GM19372 (cell line): Measurements from ENCODE around the gene NUCB1.

Source experiments
- ATAC-seq: cut with Tn5 transposase; IDR thresholded peaks from one replicate; pipeline ENCODE4 v1.9.1; 2021; ENCODE audit warnings: mild to moderate bottlenecking, low read depth, moderate library complexity; ENCODE audit not compliant: unreplicated experiment

Gene NUCB1

DNA sequence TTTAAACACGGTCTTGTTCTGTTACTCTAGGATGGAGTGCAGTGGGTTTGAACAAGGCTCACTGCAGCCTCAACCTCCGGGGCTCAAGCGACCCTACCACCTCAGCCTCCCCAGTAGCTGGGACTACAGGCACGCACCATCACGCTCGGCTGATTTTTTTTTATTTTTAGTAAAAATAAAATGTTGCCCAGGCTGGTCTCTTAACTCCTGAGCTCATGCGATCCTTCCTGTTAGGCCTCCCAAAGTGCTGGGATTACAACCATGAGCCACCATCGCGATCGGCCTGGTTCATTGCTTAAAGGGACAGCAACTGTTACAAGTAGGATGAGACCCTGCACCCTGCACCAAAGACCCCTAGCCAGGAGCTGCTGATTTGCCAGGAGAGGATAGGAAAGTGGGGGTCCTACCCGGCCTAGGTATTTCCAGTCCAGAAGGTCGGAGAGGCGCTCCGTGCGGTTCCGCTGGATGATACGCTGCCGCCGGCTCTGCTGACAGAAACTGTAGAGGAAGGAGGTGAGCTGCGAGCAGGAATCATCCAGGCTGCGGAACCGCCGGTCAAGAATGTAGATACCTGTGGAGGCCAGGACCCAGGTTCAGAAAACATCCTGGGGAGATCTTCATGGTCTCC, 70.1 kb downstream of the NUCB1 start:
- ATAC-seq = no peak

DNA sequence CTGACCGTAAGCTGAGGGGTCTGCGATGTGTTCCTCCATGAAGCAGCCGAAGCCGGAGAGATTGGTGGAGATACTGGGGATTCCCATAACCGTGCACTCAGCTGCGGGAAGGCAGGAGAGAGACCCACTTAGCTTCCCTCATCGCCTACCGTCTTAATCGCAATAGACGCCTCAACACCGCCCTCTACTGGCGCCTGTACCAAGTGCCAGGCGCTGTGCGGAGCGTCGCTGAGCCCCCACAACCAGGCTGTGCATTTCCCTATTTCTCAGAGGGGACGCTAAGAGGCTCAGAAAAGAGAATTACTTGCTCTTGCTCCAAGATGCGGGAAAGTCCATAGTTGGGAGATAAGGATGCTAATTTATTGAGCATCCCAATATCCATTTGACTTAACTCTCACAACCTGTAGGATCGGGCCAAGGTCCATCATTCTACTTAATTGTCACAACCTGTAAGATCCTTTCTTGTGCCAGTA, 70.8 kb downstream of the NUCB1 start:
- no peak for ATAC-seq
